HepG2 (cell line): Measurements from ENCODE around the gene RPA1. TPM values are rescaled to one million over a fixed set of nuclear protein-coding genes. Genes with fewer than 3 reads are reported as not detected.
A peak's percentile ranks its signal among the peaks of the same experiment; 100 is the strongest.

ENCODE experiments used
- ATF7-NPFF ChIP-seq: sonication (generic); formaldehyde crosslinking; IDR thresholded peaks from 2 replicates; pipeline ENCODE4 v1.8.1; 2023; ENCODE audit warnings: mild to moderate bottlenecking, low read depth, missing genetic modification reagents, moderate library complexity
- BCL6 ChIP-seq: IDR thresholded peaks from 2 replicates; pipeline ENCODE4 v1.6.1; 2016; ENCODE audit warnings: missing genetic modification reagents, missing compliant biosample characterization
- BORCS8-MEF2B ChIP-seq: sonication (generic); formaldehyde crosslinking; IDR thresholded peaks from 2 replicates; pipeline ENCODE4 v1.8.0; 2022; ENCODE audit warnings: mild to moderate bottlenecking, missing genetic modification reagents
- ETV6 ChIP-seq: sonication (generic); formaldehyde crosslinking; conservative IDR thresholded peaks from 2 replicates; pipeline ENCODE4 v1.4.0; 2020; ENCODE audit warnings: missing genetic modification reagents
- HDAC6 ChIP-seq: fragments of 200-600 bp; sonication (generic); IDR thresholded peaks from 2 replicates; pipeline ENCODE4 v1.7.0; 2017; ENCODE audit warnings: mild to moderate bottlenecking, antibody characterized with exemption, low read length, low read depth
- HMG20A ChIP-seq: IDR thresholded peaks from 2 replicates; pipeline ENCODE4 v1.6.1; 2016; ENCODE audit warnings: borderline replicate concordance
- ISX ChIP-seq: sonication (generic); formaldehyde crosslinking; conservative IDR thresholded peaks from 2 replicates; pipeline ENCODE4 v1.5.0; 2020; ENCODE audit warnings: missing genetic modification reagents
- SIX1 ChIP-seq: sonication (generic); formaldehyde crosslinking; IDR thresholded peaks from 2 replicates; pipeline ENCODE4 v1.4.0; 2020; ENCODE audit warnings: missing genetic modification reagents, borderline replicate concordance
- TEAD3 ChIP-seq: optimal IDR thresholded peaks from 2 replicates; pipeline ENCODE3; 2016; ENCODE audit warnings: borderline replicate concordance
- ZKSCAN8 ChIP-seq: IDR thresholded peaks from 2 replicates; pipeline ENCODE4 v1.6.1; 2016; ENCODE audit warnings: borderline replicate concordance, missing genetic modification reagents, missing compliant biosample characterization
- ZNF12 ChIP-seq: sonication (generic); formaldehyde crosslinking; IDR thresholded peaks from 2 replicates; pipeline ENCODE4 v1.5.0; 2020; ENCODE audit warnings: missing genetic modification reagents
- ZNF30 ChIP-seq: sonication (generic); formaldehyde crosslinking; IDR thresholded peaks from 2 replicates; pipeline ENCODE4 v1.5.0; 2020; ENCODE audit warnings: mild to moderate bottlenecking, missing genetic modification reagents
- ZNF773 ChIP-seq: sonication (generic); formaldehyde crosslinking; IDR thresholded peaks from 2 replicates; pipeline ENCODE4 v1.4.0; 2020; ENCODE audit warnings: missing genetic modification reagents, borderline replicate concordance
- ZSCAN21 ChIP-seq: sonication (generic); formaldehyde crosslinking; IDR thresholded peaks from 2 replicates; pipeline ENCODE4 v1.8.0; 2022; ENCODE audit warnings: mild to moderate bottlenecking, missing genetic modification reagents, moderate library complexity, borderline replicate concordance
- ZSCAN31 ChIP-seq: sonication (generic); formaldehyde crosslinking; IDR thresholded peaks from 2 replicates; pipeline ENCODE4 v1.5.0; 2020; ENCODE audit warnings: low read depth, mild to moderate bottlenecking, missing genetic modification reagents
- polyA plus RNA-seq, 8 experiments: library from polyadenylated mRNA; depleted of rRNA in 3 of 8; stranded (reverse) in 7 of 8; unstranded in 1 of 8; fragments of >200 nt; fragmentation: Illumina TruSeq in 4 of 8; extraction: Trizol in 4 of 8; gene quantifications; 2 replicates each; pipeline versions ENCODE4 v1.2.1 to v1.2.3, GENCODE V29; 2011 to 2016; ENCODE audit warnings: low read depth in 4 of 8, missing spikeins in 1 of 8, mixed read lengths in 1 of 8; ENCODE audit not compliant: insufficient read depth in 1 of 8
- total RNA-seq, 5 experiments: library from RNA; depleted of rRNA; stranded (reverse); fragments of >200 nt; fragmentation: Illumina TruSeq; extraction: Trizol; gene quantifications; 2 replicates each; pipeline ENCODE4 v1.2.3, GENCODE V29; 2016; ENCODE audit warnings: low read depth in 1 of 5
- TF ChIP-seq, protein P1 (sequence below): sonication (generic); formaldehyde crosslinking; IDR thresholded peaks from one replicate; pipeline ENCODE4 v1.5.1; 2020; ENCODE audit warnings: mild to moderate bottlenecking, missing genetic modification reagents; ENCODE audit errors: not compliant biosample characterization
- TF ChIP-seq, protein P2 (sequence below): sonication (generic); formaldehyde crosslinking; IDR thresholded peaks from 2 replicates; pipeline ENCODE4 v1.8.0; 2022; ENCODE audit warnings: missing genetic modification reagents, mild to moderate bottlenecking, borderline replicate concordance
- TF ChIP-seq, protein P3 (sequence below): sonication (generic); formaldehyde crosslinking; IDR thresholded peaks from 2 replicates; pipeline ENCODE4 v1.5.0; 2020; ENCODE audit warnings: missing genetic modification reagents, mild to moderate bottlenecking, borderline replicate concordance

The RPA1 gene
- total and polyA plus RNA-seq, 2 of the 13 experiments (the other 11 are each of a cell fraction or from before 2014, with no cell fraction given), result 13.9 to 37.6 TPM

DNA sequence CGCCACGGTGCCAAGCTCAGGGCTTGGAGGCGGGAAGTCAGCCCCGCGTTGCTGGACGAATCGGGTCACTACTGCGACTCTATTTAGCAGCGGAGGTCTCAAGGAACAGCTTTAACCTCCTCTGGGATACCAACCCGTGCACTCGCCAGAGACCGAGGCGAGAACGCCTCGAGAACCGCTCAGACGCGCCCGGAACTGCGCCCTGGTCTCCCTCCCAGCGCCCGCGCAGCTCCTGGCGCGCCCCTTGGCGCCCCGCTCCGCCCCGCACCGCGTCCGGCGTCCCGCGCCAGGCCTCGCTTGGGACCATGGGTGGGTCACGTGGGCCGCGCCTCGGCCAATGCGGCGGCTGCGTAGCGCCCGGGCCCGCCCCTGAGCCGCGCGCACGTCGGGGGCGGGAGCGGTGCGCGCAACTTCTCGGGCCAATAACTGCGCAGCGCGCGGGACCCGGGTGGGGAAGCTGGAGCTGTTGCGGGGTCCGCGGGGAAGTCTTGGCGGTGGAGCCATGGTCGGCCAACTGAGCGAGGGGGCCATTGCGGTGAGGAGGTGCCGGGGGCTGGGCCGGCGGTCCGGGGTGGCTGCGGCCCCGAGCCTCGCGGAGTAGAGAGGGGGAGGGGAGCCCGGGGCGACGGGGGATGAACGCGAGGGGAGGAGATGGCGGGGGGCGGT, at the start of gene RPA1, which contains the start of gene SMYD4 (continued):
- TF ChIP-seq, protein P1, sequence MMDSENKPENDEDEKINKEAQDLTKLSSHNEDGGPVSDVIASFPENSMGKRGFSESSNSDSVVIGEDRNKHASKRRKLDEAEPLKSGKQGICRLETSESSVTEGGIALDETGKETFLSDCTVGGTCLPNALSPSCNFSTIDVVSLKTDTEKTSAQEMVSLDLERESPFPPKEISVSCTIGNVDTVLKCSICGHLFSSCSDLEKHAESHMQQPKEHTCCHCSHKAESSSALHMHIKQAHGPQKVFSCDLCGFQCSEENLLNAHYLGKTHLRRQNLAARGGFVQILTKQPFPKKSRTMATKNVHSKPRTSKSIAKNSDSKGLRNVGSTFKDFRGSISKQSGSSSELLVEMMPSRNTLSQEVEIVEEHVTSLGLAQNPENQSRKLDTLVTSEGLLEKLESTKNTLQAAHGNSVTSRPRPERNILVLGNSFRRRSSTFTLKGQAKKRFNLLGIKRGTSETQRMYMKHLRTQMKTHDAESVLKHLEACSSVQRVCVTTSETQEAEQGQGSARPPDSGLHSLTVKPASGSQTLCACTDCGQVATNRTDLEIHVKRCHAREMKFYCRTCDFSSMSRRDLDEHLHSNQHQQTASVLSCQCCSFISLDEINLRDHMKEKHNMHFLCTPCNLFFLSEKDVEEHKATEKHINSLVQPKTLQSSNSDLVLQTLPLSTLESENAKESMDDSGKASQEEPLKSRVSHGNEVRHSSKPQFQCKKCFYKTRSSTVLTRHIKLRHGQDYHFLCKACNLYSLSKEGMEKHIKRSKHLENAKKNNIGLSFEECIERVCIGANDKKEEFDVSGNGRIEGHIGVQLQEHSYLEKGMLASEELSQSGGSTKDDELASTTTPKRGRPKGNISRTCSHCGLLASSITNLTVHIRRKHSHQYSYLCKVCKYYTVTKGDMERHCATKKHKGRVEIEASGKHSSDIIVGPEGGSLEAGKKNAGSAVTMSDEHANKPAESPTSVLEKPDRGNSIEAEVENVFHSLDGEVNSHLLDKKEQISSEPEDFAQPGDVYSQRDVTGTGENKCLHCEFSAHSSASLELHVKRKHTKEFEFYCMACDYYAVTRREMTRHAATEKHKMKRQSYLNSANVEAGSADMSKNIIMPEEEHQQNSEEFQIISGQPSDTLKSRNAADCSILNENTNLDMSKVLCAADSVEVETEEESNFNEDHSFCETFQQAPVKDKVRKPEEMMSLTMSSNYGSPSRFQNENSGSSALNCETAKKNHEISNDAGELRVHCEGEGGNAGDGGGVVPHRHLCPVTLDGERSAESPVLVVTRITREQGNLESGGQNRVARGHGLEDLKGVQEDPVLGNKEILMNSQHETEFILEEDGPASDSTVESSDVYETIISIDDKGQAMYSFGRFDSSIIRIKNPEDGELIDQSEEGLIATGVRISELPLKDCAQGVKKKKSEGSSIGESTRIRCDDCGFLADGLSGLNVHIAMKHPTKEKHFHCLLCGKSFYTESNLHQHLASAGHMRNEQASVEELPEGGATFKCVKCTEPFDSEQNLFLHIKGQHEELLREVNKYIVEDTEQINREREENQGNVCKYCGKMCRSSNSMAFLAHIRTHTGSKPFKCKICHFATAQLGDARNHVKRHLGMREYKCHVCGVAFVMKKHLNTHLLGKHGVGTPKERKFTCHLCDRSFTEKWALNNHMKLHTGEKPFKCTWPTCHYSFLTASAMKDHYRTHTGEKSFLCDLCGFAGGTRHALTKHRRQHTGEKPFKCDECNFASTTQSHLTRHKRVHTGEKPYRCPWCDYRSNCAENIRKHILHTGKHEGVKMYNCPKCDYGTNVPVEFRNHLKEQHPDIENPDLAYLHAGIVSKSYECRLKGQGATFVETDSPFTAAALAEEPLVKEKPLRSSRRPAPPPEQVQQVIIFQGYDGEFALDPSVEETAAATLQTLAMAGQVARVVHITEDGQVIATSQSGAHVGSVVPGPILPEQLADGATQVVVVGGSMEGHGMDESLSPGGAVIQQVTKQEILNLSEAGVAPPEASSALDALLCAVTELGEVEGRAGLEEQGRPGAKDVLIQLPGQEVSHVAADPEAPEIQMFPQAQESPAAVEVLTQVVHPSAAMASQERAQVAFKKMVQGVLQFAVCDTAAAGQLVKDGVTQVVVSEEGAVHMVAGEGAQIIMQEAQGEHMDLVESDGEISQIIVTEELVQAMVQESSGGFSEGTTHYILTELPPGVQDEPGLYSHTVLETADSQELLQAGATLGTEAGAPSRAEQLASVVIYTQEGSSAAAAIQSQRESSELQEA (CRISPR knock-in tag), result peak; percentile 38
- TF ChIP-seq, protein P2, sequence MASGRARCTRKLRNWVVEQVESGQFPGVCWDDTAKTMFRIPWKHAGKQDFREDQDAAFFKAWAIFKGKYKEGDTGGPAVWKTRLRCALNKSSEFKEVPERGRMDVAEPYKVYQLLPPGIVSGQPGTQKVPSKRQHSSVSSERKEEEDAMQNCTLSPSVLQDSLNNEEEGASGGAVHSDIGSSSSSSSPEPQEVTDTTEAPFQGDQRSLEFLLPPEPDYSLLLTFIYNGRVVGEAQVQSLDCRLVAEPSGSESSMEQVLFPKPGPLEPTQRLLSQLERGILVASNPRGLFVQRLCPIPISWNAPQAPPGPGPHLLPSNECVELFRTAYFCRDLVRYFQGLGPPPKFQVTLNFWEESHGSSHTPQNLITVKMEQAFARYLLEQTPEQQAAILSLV, result no peak
- TF ChIP-seq BORCS8-MEF2B (CRISPR knock-in tag) (no peak), TEAD3 (CRISPR knock-in tag) (no peak), ZSCAN21 (CRISPR knock-in tag) (peak; percentile 76), ZSCAN31 (CRISPR knock-in tag) (peak; percentile 21; the same call in 1 of the 2 replicates), ISX (CRISPR knock-in tag) (no peak; the same call in 1 of the 2 replicates), SIX1 (no peak), HMG20A (CRISPR knock-in tag) (no peak), ETV6 (no peak), ZNF12 (CRISPR knock-in tag) (no peak), ATF7-NPFF (CRISPR knock-in tag) (peak; percentile 66; the same call in 1 of the 2 replicates), BCL6 (no peak), ZKSCAN8 (CRISPR knock-in tag) (no peak), ZNF773 (CRISPR knock-in tag) (no peak), HDAC6 (no peak), ZNF30 (no peak)
- TF ChIP-seq, protein P3, sequence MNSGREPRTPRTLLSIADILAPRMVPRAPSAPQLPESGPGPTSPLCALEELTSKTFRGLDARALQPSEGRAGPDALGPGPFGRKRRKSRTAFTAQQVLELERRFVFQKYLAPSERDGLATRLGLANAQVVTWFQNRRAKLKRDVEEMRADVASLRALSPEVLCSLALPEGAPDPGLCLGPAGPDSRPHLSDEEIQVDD, result 0 out of 2 replicates have a peak, but pooled peaks have one; percentile 35
